K562 (cell line): ENCODE measurements around the gene EEF1A2. TPM values are rescaled to one million over a fixed set of nuclear protein-coding genes. Genes with fewer than 3 reads are reported as not detected.

Experiments used
- BACH1 ChIP-seq: fragments of 200-800 bp; sonication (Bioruptor generic); IDR thresholded peaks from 2 replicates; pipeline ENCODE4 v1.6.1; 2016; ENCODE audit warnings: missing genetic modification characterization, missing compliant biosample characterization
- CBX1 ChIP-seq: sonication (generic); IDR thresholded peaks from 2 replicates; pipeline ENCODE4 v1.6.1; 2016; ENCODE audit warnings: antibody characterized with exemption, low read depth, mild to moderate bottlenecking
- CREB3L1 ChIP-seq: fragments of 450-650 bp; IDR thresholded peaks from 2 replicates; pipeline ENCODE4 v1.6.1; 2014; ENCODE audit warnings: low read depth, mild to moderate bottlenecking, moderate library complexity, borderline replicate concordance
- E2F1 ChIP-seq: sonication (generic); formaldehyde crosslinking; IDR thresholded peaks from 2 replicates; pipeline ENCODE4 v1.8.1; 2023; ENCODE audit warnings: mild to moderate bottlenecking, missing genetic modification reagents, moderate library complexity
- HLTF ChIP-seq: fragments of 450-650 bp; IDR thresholded peaks from 2 replicates; pipeline ENCODE4 v1.6.1; 2016
- JUN ChIP-seq, 2 experiments: sonication (generic) in 1 of 2; formaldehyde crosslinking in 1 of 2; IDR thresholded peaks; 2 replicates each; pipeline versions ENCODE4 v1.6.1 to v1.8.0; 2012 to 2022; ENCODE audit warnings: borderline replicate concordance in 2 of 2, mild to moderate bottlenecking in 2 of 2, improper control_type of control experiment in 1 of 2, low read depth in 1 of 2, low read length in 1 of 2, missing genetic modification reagents in 1 of 2
- MAX ChIP-seq: sonication (generic); formaldehyde crosslinking; IDR thresholded peaks from 2 replicates; pipeline ENCODE4 v1.9.0; 2022; ENCODE audit warnings: mild to moderate bottlenecking, missing genetic modification reagents
- MTA2 ChIP-seq: fragments of 450-650 bp; IDR thresholded peaks from 2 replicates; pipeline ENCODE4 v1.6.1; 2016; ENCODE audit warnings: low read depth
- MXI1 ChIP-seq: IDR thresholded peaks from 2 replicates; pipeline ENCODE4 v1.6.1; 2011; ENCODE audit warnings: low read depth, mild to moderate bottlenecking, improper control_type of control experiment, low read length
- NFIX ChIP-seq: fragments of 250-450 bp; sonication (Bioruptor Pico); IDR thresholded peaks from 2 replicates; pipeline ENCODE4 v1.4.0; 2020; ENCODE audit warnings: low read depth, mild to moderate bottlenecking, moderate library complexity
- NR3C1 ChIP-seq: sonication (generic); formaldehyde crosslinking; IDR thresholded peaks from 2 replicates; pipeline ENCODE4 v1.8.1; 2022; ENCODE audit warnings: missing genetic modification reagents
- RBM25 ChIP-seq: fragments of 200-400 bp; formaldehyde crosslinking; IDR thresholded peaks from 2 replicates; pipeline ENCODE4 v1.6.1; 2018; ENCODE audit warnings: low read length, low read depth, moderate library complexity; ENCODE audit not compliant: severe bottlenecking
- RNF219 ChIP-seq: fragments of 250-450 bp; sonication (Bioruptor Pico); IDR thresholded peaks from 2 replicates; pipeline ENCODE4 v1.5.0; 2022; ENCODE audit warnings: mild to moderate bottlenecking
- TEAD4 ChIP-seq, 2 experiments: sonication (generic) in 1 of 2; formaldehyde crosslinking in 1 of 2; IDR thresholded peaks; 2 replicates each; pipeline versions ENCODE4 v1.6.1 to v1.8.0; 2012 to 2022; ENCODE audit warnings: borderline replicate concordance in 1 of 2, inconsistent platforms in 1 of 2, low read length in 1 of 2, mild to moderate bottlenecking in 1 of 2, missing genetic modification reagents in 1 of 2
- ZBTB17 ChIP-seq: fragments of 450-650 bp; formaldehyde crosslinking; IDR thresholded peaks from 2 replicates; pipeline ENCODE4 v1.4.0; 2020; ENCODE audit warnings: mild to moderate bottlenecking
- ZBTB7A ChIP-seq: IDR thresholded peaks from 2 replicates; pipeline ENCODE4 v1.6.1; 2011; ENCODE audit warnings: low read depth, mild to moderate bottlenecking, low read length, moderate library complexity, borderline replicate concordance; ENCODE audit not compliant: control insufficient read depth
- ZNF263 ChIP-seq: sonication (generic); formaldehyde crosslinking; IDR thresholded peaks from 2 replicates; pipeline ENCODE4 v1.8.0; 2022; ENCODE audit warnings: mild to moderate bottlenecking, missing genetic modification reagents, borderline replicate concordance
- ZNF551 ChIP-seq: fragments of 250-450 bp; sonication (Bioruptor Pico); IDR thresholded peaks from 2 replicates; pipeline ENCODE4 v1.5.0; 2021; ENCODE audit warnings: mild to moderate bottlenecking, moderate library complexity
- ZNF639 ChIP-seq, 2 experiments: fragments of 200-800 bp in 1 of 2; sonication (Bioruptor generic) in 1 of 2; sonication (generic) in 1 of 2; formaldehyde crosslinking in 1 of 2; IDR thresholded peaks in 1 of 2; conservative IDR thresholded peaks in 1 of 2; 2 replicates each; pipeline versions ENCODE4 v1.5.0 to v1.6.1; 2016 to 2020; ENCODE audit warnings: missing compliant biosample characterization in 1 of 2, missing genetic modification characterization in 1 of 2, missing genetic modification reagents in 1 of 2
- polyA plus RNA-seq, 8 experiments: library from polyadenylated mRNA; depleted of rRNA in 4 of 8; stranded (reverse) in 5 of 8; unstranded in 3 of 8; fragments of >200 nt; fragmentation: Nextera tagmentation in 2 of 8; fragmentation: Illumina TruSeq in 1 of 8; extraction: Ambion mirVana in 2 of 8; extraction: Trizol in 1 of 8; gene quantifications; 2 replicates each; pipeline versions ENCODE4 v1.2.1 to v1.2.3, GENCODE V29; 2011 to 2014; ENCODE audit warnings: inconsistent platforms in 1 of 8, missing spikeins in 1 of 8
- total RNA-seq, 7 experiments: library from RNA; depleted of rRNA in 6 of 7; stranded (reverse); fragments of >200 nt in 6 of 7; fragmentation: Illumina TruSeq in 2 of 7; extraction: Trizol in 2 of 7; gene quantifications; 2 replicates each; pipeline versions ENCODE4 v1.2.1 to v1.2.3, GENCODE V29; 2011 to 2021; ENCODE audit warnings: low replicate concordance in 1 of 7

The EEF1A2 gene
- total and polyA plus RNA-seq, 9 of the 15 experiments (the other 6 are each of a cell fraction or from before 2014, with no cell fraction given) = 0.04 to 29.6 (median 11.5) TPM

GRCh38 chr20:63520934-63521601, 22.2 kb upstream of the EEF1A2 start (continued):
- TF ChIP-seq RBM25 = no peak
- TF ChIP-seq JUN (IDR thresholded peaks at IDR 0.05; ENCODE audit: borderline replicate concordance, low read depth, low read length) = no peak
- no peak for TF ChIP-seq JUN (CRISPR knock-in tag; IDR thresholded peaks at IDR 0.05; ENCODE audit: borderline replicate concordance)
- TF ChIP-seq BACH1 (tag) = no peak
- TF ChIP-seq ZNF551 = no peak
- TF ChIP-seq TEAD4 (IDR thresholded peaks at IDR 0.05; ENCODE audit: low read length) = no peak
- no peak for TF ChIP-seq TEAD4 (CRISPR knock-in tag; IDR thresholded peaks at IDR 0.05; ENCODE audit: borderline replicate concordance)
- no peak for TF ChIP-seq ZNF263 (CRISPR knock-in tag)
- TF ChIP-seq MXI1 = peak; percentile 72; the same call in 1 of the 2 replicates
- TF ChIP-seq HLTF = no peak
- no peak for TF ChIP-seq MTA2
- no peak for TF ChIP-seq RNF219 (CRISPR knock-in tag)
- peak; percentile 74 for TF ChIP-seq MAX
- TF ChIP-seq NFIX = no peak
- TF ChIP-seq CBX1 = 0 out of 2 replicates have a peak, but pooled peaks have one; percentile 21
- 0 out of 4 replicates have a peak, but pooled peaks of 1 of the 2 experiments have one; percentile 32 for TF ChIP-seq ZNF639 (CRISPR knock-in tag; conservative IDR thresholded peaks at IDR 0.05 in 1 of 2, IDR thresholded peaks at IDR 0.05 in 1 of 2)
- TF ChIP-seq ZBTB17 (CRISPR knock-in tag) = peak; percentile 67; the same call in 1 of the 2 replicates
- no peak for TF ChIP-seq CREB3L1
- peak; percentile 87; the same call in 1 of the 2 replicates for TF ChIP-seq NR3C1 (CRISPR knock-in tag)
- peak; percentile 69; the same call in 1 of the 2 replicates for TF ChIP-seq ZBTB7A
- TF ChIP-seq E2F1 = no peak
